Measurements from ENCODE around the gene HDAC4. TPM values are rescaled to one million over a fixed set of nuclear protein-coding genes. Genes with fewer than 3 reads are reported as not detected.
"Not testable (repeated sequence)": the region's sequence is repeated elsewhere in the genome, so short reads cannot be mapped to it uniquely, and the experiment has no call there.

Gene HDAC4
- total RNA-seq, 1 donor from 2014 or later = 76.6 TPM

DNA sequence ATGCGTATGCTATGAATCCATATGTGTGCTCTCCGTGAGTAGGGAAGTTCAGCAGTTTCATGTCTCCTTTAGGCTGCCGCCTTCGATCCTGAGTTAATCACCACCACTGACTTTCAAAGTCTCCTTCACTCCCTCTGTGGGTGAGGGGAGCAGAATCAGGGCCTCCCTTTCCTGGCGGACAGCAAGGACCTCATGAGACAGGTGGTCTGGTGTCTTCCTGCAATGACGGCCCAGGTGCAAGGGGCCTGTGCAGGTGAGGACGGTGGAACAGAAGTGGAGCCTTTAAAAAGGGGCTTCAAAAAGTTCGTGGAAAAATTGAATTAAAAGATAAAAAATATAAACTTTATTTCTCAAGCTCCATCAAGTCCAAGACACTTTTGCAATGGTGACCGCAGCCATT lies 330.4 kb downstream of the HDAC4 start:
- no peak for DNase-seq (ENCODE audit: extremely low spot score in 2 of 2)
- Histone ChIP-seq H3K27ac (no peak overlapping the region), H3K27me3 (no peaks in the 10 kb centered on the region), H3K4me3 (no peak overlapping the region), H3K36me3 (peaks cover 0 to 65% of the 10 kb centered on the region in 2 donors), H3K9me3 (no peaks in the 10 kb centered on the region), H3K4me1 (no peaks in the 10 kb centered on the region)
- intact Hi-C loops (cut with DNase I) = no loop called here
- TF ChIP-seq POLR2A (IDR thresholded peaks at IDR 0.05) (no peak), POLR2AphosphoS5 (IDR thresholded peaks at IDR 0.05; ENCODE audit: insufficient read depth in 1 of 2, low read depth in 1 of 2) (no peak)
- TF ChIP-seq, protein P1, sequence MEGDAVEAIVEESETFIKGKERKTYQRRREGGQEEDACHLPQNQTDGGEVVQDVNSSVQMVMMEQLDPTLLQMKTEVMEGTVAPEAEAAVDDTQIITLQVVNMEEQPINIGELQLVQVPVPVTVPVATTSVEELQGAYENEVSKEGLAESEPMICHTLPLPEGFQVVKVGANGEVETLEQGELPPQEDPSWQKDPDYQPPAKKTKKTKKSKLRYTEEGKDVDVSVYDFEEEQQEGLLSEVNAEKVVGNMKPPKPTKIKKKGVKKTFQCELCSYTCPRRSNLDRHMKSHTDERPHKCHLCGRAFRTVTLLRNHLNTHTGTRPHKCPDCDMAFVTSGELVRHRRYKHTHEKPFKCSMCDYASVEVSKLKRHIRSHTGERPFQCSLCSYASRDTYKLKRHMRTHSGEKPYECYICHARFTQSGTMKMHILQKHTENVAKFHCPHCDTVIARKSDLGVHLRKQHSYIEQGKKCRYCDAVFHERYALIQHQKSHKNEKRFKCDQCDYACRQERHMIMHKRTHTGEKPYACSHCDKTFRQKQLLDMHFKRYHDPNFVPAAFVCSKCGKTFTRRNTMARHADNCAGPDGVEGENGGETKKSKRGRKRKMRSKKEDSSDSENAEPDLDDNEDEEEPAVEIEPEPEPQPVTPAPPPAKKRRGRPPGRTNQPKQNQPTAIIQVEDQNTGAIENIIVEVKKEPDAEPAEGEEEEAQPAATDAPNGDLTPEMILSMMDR (IDR thresholded peaks at IDR 0.05) = no peak

- DNase-seq (ENCODE audit: extremely low spot score in 2 of 2); intact Hi-C loops (cut with DNase I); H3K4me1 ChIP-seq; H3K27ac ChIP-seq; H3K9me3 ChIP-seq; H3K27me3 ChIP-seq; H3K4me3 ChIP-seq: not testable (repeated sequence)
- peaks cover 0 to 63% of the 10 kb centered on the region in 2 donors for H3K36me3 ChIP-seq
Observed at GRCh38 chr2:239069362-239070333, 331.2 kb downstream of the HDAC4 start.

DNA sequence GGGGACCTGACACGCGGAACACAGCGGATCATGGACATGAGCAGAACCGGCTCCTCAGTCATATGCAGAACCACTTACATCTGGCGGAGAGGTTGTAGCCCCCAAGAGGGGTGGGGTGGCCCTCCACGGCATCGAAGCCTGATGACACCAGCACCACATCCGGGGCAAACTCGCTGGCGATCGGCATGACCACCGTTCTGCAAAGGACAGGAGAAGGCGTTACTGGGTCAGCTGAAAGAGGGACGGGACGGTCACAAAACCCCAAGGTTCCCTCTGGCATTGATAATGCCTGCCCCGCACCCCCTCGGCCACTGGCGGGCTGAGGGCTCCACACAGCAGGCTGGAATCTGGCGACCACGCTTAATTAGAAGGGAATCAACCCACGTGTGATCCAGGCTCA lies 332.4 kb downstream of the HDAC4 start:
- H3K4me3 ChIP-seq = no peak overlapping the region
- no peaks in the 10 kb centered on the region for H3K4me1 ChIP-seq
- H3K27me3 ChIP-seq = no peaks in the 10 kb centered on the region
- H3K27ac ChIP-seq = no peak overlapping the region
- TF ChIP-seq, protein P1 (IDR thresholded peaks at IDR 0.05) = no peak
- TF ChIP-seq POLR2A (IDR thresholded peaks at IDR 0.05) (no peak), POLR2AphosphoS5 (IDR thresholded peaks at IDR 0.05; ENCODE audit: insufficient read depth in 1 of 2, low read depth in 1 of 2) (no peak)
- no peak for DNase-seq (ENCODE audit: extremely low spot score in 2 of 2)
- peaks cover 0 to 69% of the 10 kb centered on the region in 2 donors for H3K36me3 ChIP-seq
- no peaks in the 10 kb centered on the region for H3K9me3 ChIP-seq
- intact Hi-C loops (cut with DNase I) = no loop called here

- H3K27ac ChIP-seq = no peak overlapping the region
- H3K27me3 ChIP-seq = no peaks in the 10 kb centered on the region
- DNase-seq (ENCODE audit: extremely low spot score in 2 of 2) = no peak
- no peaks in the 10 kb centered on the region for H3K4me1 ChIP-seq
- H3K4me3 ChIP-seq = no peak overlapping the region
- intact Hi-C loops (cut with DNase I) = no loop called here
- TF ChIP-seq POLR2A (IDR thresholded peaks at IDR 0.05) = no peak
- TF ChIP-seq POLR2AphosphoS5 (IDR thresholded peaks at IDR 0.05; ENCODE audit: insufficient read depth in 1 of 2, low read depth in 1 of 2) = no peak
- TF ChIP-seq, protein P1 (IDR thresholded peaks at IDR 0.05) = no peak
- no peaks in the 10 kb centered on the region for H3K9me3 ChIP-seq
- H3K36me3 ChIP-seq = peaks cover 0 to 63% of the 10 kb centered on the region in 2 donors
Observed at GRCh38 chr2:239067196-239067865, 333.5 kb downstream of the HDAC4 start.

GRCh38 chr2:239066597-239066996 lies 334.2 kb downstream of the HDAC4 start:
- intact Hi-C loops (cut with DNase I) = no loop called here
- Histone ChIP-seq H3K4me1 (no peaks in the 10 kb centered on the region), H3K27me3 (no peaks in the 10 kb centered on the region), H3K36me3 (peaks cover 0 to 56% of the 10 kb centered on the region in 2 donors), H3K4me3 (no peak overlapping the region), H3K9me3 (no peaks in the 10 kb centered on the region), H3K27ac (no peak overlapping the region)
- TF ChIP-seq, protein P1 (IDR thresholded peaks at IDR 0.05) = no peak
- no peak for TF ChIP-seq POLR2A (IDR thresholded peaks at IDR 0.05)
- no peak for TF ChIP-seq POLR2AphosphoS5 (IDR thresholded peaks at IDR 0.05; ENCODE audit: insufficient read depth in 1 of 2, low read depth in 1 of 2)
- no peak for DNase-seq (ENCODE audit: extremely low spot score in 2 of 2)
